ENCODE data around the gene ECHDC1.
A peak's percentile ranks its signal among the peaks of the same experiment; 100 is the strongest.

ECHDC1 gene

DNA sequence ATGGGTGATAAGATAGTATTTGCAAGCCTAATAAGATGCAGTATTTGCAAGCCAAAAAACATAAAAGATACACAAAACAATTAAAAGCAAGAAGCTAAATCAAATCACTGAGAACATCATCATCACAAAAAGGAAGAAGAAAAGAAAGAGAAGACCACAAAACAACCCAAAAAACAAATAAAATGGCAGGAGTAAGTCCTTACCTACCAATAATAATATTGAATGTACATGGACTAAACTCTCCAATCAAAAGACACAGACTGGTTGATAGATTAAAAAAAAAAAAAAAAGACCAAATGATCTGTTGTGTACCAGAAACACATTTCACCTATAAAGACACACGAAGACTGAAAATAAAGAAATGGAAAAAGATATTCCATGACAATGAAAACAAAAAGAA is 37.7 kb downstream of the ECHDC1 start:
- peaks cover 6% of the 10 kb centered on the region for H3K9me3 ChIP-seq (ENCODE audit: control insufficient read depth, low read length)
- H3K9ac ChIP-seq (ENCODE audit: low read length) = no peak overlapping the region
- H3K79me1 ChIP-seq (replicated peaks; ENCODE audit: low read length, poor library complexity, severe bottlenecking) = peaks cover 8% of the 10 kb centered on the region
- H2AFZ ChIP-seq (ENCODE audit: low read depth, low read length) = no peak overlapping the region
- H4K8ac ChIP-seq (ENCODE audit: low read length) = no peak overlapping the region
- H2BK12ac ChIP-seq (ENCODE audit: low read length in 2 of 2) = no peak overlapping the region
- DNase-seq = no peak
- no CpG with 5 or more reads among the region's 1 CpG for WGBS
- H3K27ac ChIP-seq (ENCODE audit: low read length, poor library complexity, severe bottlenecking) = no peak overlapping the region
- no peaks in the 10 kb centered on the region for H3K27me3 ChIP-seq (ENCODE audit: control insufficient read depth in 1 of 2, insufficient read depth in 1 of 2, low read length in 2 of 2)
- no peak overlapping the region for H3K4ac ChIP-seq (ENCODE audit: low read depth in 1 of 2, low read length in 2 of 2)
- H3K23ac ChIP-seq (ENCODE audit: low read length in 2 of 2) = no peak overlapping the region
- H3K4me3 ChIP-seq (ENCODE audit: insufficient read depth in 1 of 2, low read depth in 1 of 2, low read length in 2 of 2) = no peak overlapping the region
- no peak overlapping the region for H2BK120ac ChIP-seq (ENCODE audit: low read depth, low read length)
- no peak overlapping the region for H3K18ac ChIP-seq (ENCODE audit: low read depth in 1 of 2, low read length in 2 of 2)
- H3K4me2 ChIP-seq (ENCODE audit: low read length, poor library complexity, severe bottlenecking) = no peak overlapping the region
- H2BK5ac ChIP-seq (ENCODE audit: low read depth, low read length, poor library complexity, severe bottlenecking) = no peak overlapping the region
- H2BK15ac ChIP-seq (ENCODE audit: low read depth, poor library complexity, severe bottlenecking) = no peak overlapping the region
- H3K14ac ChIP-seq (ENCODE audit: low read length in 2 of 2) = no peak overlapping the region
- H3K4me1 ChIP-seq (ENCODE audit: control insufficient read depth, insufficient read depth, low read depth, low read length) = no peaks in the 10 kb centered on the region
- H4K91ac ChIP-seq (ENCODE audit: low read length) = no peak overlapping the region
- no peak overlapping the region for H2AK5ac ChIP-seq (ENCODE audit: low read length, severe bottlenecking)
- H3K36me3 ChIP-seq (ENCODE audit: control insufficient read depth in 1 of 2, insufficient read depth in 2 of 2, low read depth in 1 of 2, low read length in 2 of 2) = peaks cover 0 to 29% of the 10 kb centered on the region in 2 experiments

DNA sequence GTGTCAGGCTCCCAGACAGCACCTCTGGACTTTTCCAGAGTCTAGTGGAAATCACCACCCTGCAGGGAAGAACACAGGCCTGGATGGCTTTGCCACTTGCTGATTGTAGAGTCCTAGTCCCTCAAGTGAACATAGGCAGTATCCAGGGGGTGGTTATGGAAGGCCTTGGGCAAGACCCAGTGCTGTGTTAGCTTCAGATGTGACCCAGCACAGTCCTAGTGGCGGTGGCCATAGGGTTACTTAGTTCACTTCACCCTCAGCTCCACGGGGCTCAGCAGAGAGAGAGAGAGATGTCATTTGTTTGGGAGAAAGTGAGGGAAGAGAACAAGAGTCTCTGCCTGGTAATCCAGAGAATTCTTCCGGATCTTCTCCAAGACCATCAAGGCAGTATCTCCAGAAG is 39.5 kb downstream of the ECHDC1 start:
- Histone ChIP-seq H3K23ac (ENCODE audit: low read length in 2 of 2) (no peak overlapping the region), H2AFZ (ENCODE audit: low read depth, low read length) (no peak overlapping the region), H3K27ac (ENCODE audit: low read length, poor library complexity, severe bottlenecking) (no peak overlapping the region), H3K18ac (ENCODE audit: low read depth in 1 of 2, low read length in 2 of 2) (no peak overlapping the region), H2BK15ac (ENCODE audit: low read depth, poor library complexity, severe bottlenecking) (no peak overlapping the region), H3K79me1 (replicated peaks; ENCODE audit: low read length, poor library complexity, severe bottlenecking) (peaks cover 8% of the 10 kb centered on the region), H3K4ac (ENCODE audit: low read depth in 1 of 2, low read length in 2 of 2) (no peak overlapping the region), H4K8ac (ENCODE audit: low read length) (no peak overlapping the region), H3K27me3 (ENCODE audit: control insufficient read depth in 1 of 2, insufficient read depth in 1 of 2, low read length in 2 of 2) (no peaks in the 10 kb centered on the region), H4K91ac (ENCODE audit: low read length) (no peak overlapping the region), H3K14ac (ENCODE audit: low read length in 2 of 2) (no peak overlapping the region), H3K4me1 (ENCODE audit: control insufficient read depth, insufficient read depth, low read depth, low read length) (peaks cover 1% of the 10 kb centered on the region), H2BK12ac (ENCODE audit: low read length in 2 of 2) (no peak overlapping the region), H3K9ac (ENCODE audit: low read length) (no peak overlapping the region), H2BK5ac (ENCODE audit: low read depth, low read length, poor library complexity, severe bottlenecking) (no peak overlapping the region), H3K4me2 (ENCODE audit: low read length, poor library complexity, severe bottlenecking) (no peak overlapping the region), H3K9me3 (ENCODE audit: control insufficient read depth, low read length) (peaks cover 6% of the 10 kb centered on the region), H3K36me3 (ENCODE audit: control insufficient read depth in 1 of 2, insufficient read depth in 2 of 2, low read depth in 1 of 2, low read length in 2 of 2) (peaks cover 0 to 19% of the 10 kb centered on the region in 2 experiments), H2AK5ac (ENCODE audit: low read length, severe bottlenecking) (no peak overlapping the region), H3K4me3 (ENCODE audit: insufficient read depth in 1 of 2, low read depth in 1 of 2, low read length in 2 of 2) (no peak overlapping the region), H2BK120ac (ENCODE audit: low read depth, low read length) (no peak overlapping the region)
- WGBS = 93% methylated on average over 3 of the region's 3 CpGs
- DNase-seq = no peak

- H2BK12ac ChIP-seq (ENCODE audit: low read length in 2 of 2) = no peak overlapping the region
- H3K4me2 ChIP-seq (ENCODE audit: low read length, poor library complexity, severe bottlenecking) = no peak overlapping the region
- H3K4ac ChIP-seq (ENCODE audit: low read depth in 1 of 2, low read length in 2 of 2) = no peak overlapping the region
- 92% methylated on average over 3 of the region's 6 CpGs for WGBS
- no peak overlapping the region for H3K18ac ChIP-seq (ENCODE audit: low read depth in 1 of 2, low read length in 2 of 2)
- H3K9ac ChIP-seq (ENCODE audit: low read length) = no peak overlapping the region
- peaks cover 1% of the 10 kb centered on the region for H3K4me1 ChIP-seq (ENCODE audit: control insufficient read depth, insufficient read depth, low read depth, low read length)
- H4K91ac ChIP-seq (ENCODE audit: low read length) = no peak overlapping the region
- H3K9me3 ChIP-seq (ENCODE audit: control insufficient read depth, low read length) = no peaks in the 10 kb centered on the region
- H3K79me1 ChIP-seq (replicated peaks; ENCODE audit: low read length, poor library complexity, severe bottlenecking) = peaks cover 10% of the 10 kb centered on the region
- H2BK15ac ChIP-seq (ENCODE audit: low read depth, poor library complexity, severe bottlenecking) = no peak overlapping the region
- peaks cover 0 to 26% of the 10 kb centered on the region in 2 experiments for H3K36me3 ChIP-seq (ENCODE audit: control insufficient read depth in 1 of 2, insufficient read depth in 2 of 2, low read depth in 1 of 2, low read length in 2 of 2)
- H3K14ac ChIP-seq (ENCODE audit: low read length in 2 of 2) = no peak overlapping the region
- no peak overlapping the region for H2AFZ ChIP-seq (ENCODE audit: low read depth, low read length)
- DNase-seq = peak; percentile 50
- H3K27ac ChIP-seq (ENCODE audit: low read length, poor library complexity, severe bottlenecking) = peak overlapping the region; percentile 14
- H3K4me3 ChIP-seq (ENCODE audit: insufficient read depth in 1 of 2, low read depth in 1 of 2, low read length in 2 of 2) = no peak overlapping the region
- no peak overlapping the region for H2BK5ac ChIP-seq (ENCODE audit: low read depth, low read length, poor library complexity, severe bottlenecking)
- H4K8ac ChIP-seq (ENCODE audit: low read length) = no peak overlapping the region
- no peak overlapping the region for H2AK5ac ChIP-seq (ENCODE audit: low read length, severe bottlenecking)
- no peaks in the 10 kb centered on the region for H3K27me3 ChIP-seq (ENCODE audit: control insufficient read depth in 1 of 2, insufficient read depth in 1 of 2, low read length in 2 of 2)
- no peak overlapping the region for H3K23ac ChIP-seq (ENCODE audit: low read length in 2 of 2)
- no peak overlapping the region for H2BK120ac ChIP-seq (ENCODE audit: low read depth, low read length)
Measured at GRCh38 chr6:127302728-127303660, 40.4 kb downstream of the ECHDC1 start.

DNA sequence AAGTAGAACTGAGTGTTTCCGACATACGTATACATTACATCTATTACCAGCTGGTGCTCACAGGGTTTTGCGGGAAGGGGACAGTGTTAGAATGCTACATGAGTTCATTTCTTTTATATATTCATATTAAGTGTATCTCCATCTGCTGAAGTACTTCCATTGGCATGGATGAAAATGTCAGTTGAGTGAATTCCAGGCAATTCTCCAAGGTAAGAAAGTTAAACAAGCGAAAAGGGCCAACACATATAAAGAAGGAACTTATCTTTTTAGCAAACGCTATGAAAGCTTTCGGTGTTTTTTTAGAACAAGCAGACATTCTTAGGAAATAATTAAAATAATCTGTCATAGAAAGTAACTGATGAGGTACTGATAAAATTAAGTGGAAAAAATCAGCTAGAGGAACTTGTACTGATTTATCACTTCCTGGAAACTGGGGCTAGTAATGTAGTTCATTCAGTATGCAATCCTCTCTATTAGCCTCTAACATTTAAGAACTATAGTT is 42.2 kb downstream of the ECHDC1 start:
- Histone ChIP-seq H3K36me3 (ENCODE audit: control insufficient read depth in 1 of 2, insufficient read depth in 2 of 2, low read depth in 1 of 2, low read length in 2 of 2) (peaks cover 3 to 35% of the 10 kb centered on the region in 2 experiments), H2AFZ (ENCODE audit: low read depth, low read length) (no peak overlapping the region), H3K18ac (ENCODE audit: low read depth in 1 of 2, low read length in 2 of 2) (no peak overlapping the region), H3K27me3 (ENCODE audit: control insufficient read depth in 1 of 2, insufficient read depth in 1 of 2, low read length in 2 of 2) (no peaks in the 10 kb centered on the region), H3K4me3 (ENCODE audit: insufficient read depth in 1 of 2, low read depth in 1 of 2, low read length in 2 of 2) (no peak overlapping the region), H3K4me1 (ENCODE audit: control insufficient read depth, insufficient read depth, low read depth, low read length) (peaks cover 1% of the 10 kb centered on the region), H2BK120ac (ENCODE audit: low read depth, low read length) (no peak overlapping the region), H2AK5ac (ENCODE audit: low read length, severe bottlenecking) (no peak overlapping the region), H2BK15ac (ENCODE audit: low read depth, poor library complexity, severe bottlenecking) (no peak overlapping the region), H3K27ac (ENCODE audit: low read length, poor library complexity, severe bottlenecking) (no peak overlapping the region), H3K79me1 (replicated peaks; ENCODE audit: low read length, poor library complexity, severe bottlenecking) (peaks cover 14% of the 10 kb centered on the region), H3K4ac (ENCODE audit: low read depth in 1 of 2, low read length in 2 of 2) (no peak overlapping the region), H4K91ac (ENCODE audit: low read length) (no peak overlapping the region), H3K23ac (ENCODE audit: low read length in 2 of 2) (no peak overlapping the region), H2BK5ac (ENCODE audit: low read depth, low read length, poor library complexity, severe bottlenecking) (no peak overlapping the region), H3K9ac (ENCODE audit: low read length) (peak overlapping the region; percentile 24), H3K9me3 (ENCODE audit: control insufficient read depth, low read length) (no peaks in the 10 kb centered on the region), H4K8ac (ENCODE audit: low read length) (no peak overlapping the region), H2BK12ac (ENCODE audit: low read length in 2 of 2) (no peak overlapping the region), H3K4me2 (ENCODE audit: low read length, poor library complexity, severe bottlenecking) (no peak overlapping the region), H3K14ac (ENCODE audit: low read length in 2 of 2) (no peak overlapping the region)
- WGBS = 100% methylated on average over 1 of the region's 6 CpGs
- peak; percentile 50 for DNase-seq
